K562 (cell line): ENCODE results near the gene NEMP1. TPM values are rescaled to one million over a fixed set of nuclear protein-coding genes. Genes with fewer than 3 reads are reported as not detected.

Source experiments
- BDP1 ChIP-seq: IDR thresholded peaks from 3 replicates; pipeline ENCODE4 v1.6.1; 2011; ENCODE audit not compliant: insufficient read length, insufficient read depth
- ELK3 ChIP-seq: fragments of 450-650 bp; formaldehyde crosslinking; IDR thresholded peaks from 2 replicates; pipeline ENCODE4 v1.4.0; 2020; ENCODE audit warnings: mild to moderate bottlenecking
- ETV1 ChIP-seq: fragments of 450-650 bp; conservative IDR thresholded peaks from 2 replicates; pipeline ENCODE4 v1.6.1; 2016; ENCODE audit warnings: missing genetic modification characterization, control low read depth, low read depth, missing compliant biosample characterization
- HDAC3 ChIP-seq: fragments of 450-650 bp; IDR thresholded peaks from 2 replicates; pipeline ENCODE4 v1.6.1; 2018; ENCODE audit warnings: borderline replicate concordance, mild to moderate bottlenecking, moderate library complexity; ENCODE audit not compliant: partially characterized antibody
- MEIS2 ChIP-seq: fragments of 450-650 bp; IDR thresholded peaks from 2 replicates; pipeline ENCODE4 v1.6.1; 2014; ENCODE audit warnings: mild to moderate bottlenecking; ENCODE audit not compliant: partially characterized antibody
- SAFB2 ChIP-seq: fragments of 200-400 bp; formaldehyde crosslinking; IDR thresholded peaks from 2 replicates; pipeline ENCODE4 v1.6.1; 2018; ENCODE audit warnings: borderline replicate concordance, low read length, low read depth, moderate library complexity; ENCODE audit not compliant: severe bottlenecking
- TAF1 ChIP-seq: IDR thresholded peaks from 2 replicates; pipeline ENCODE4 v1.6.1; 2011; ENCODE audit warnings: mild to moderate bottlenecking, low read length, moderate library complexity; ENCODE audit not compliant: insufficient read depth, control insufficient read depth, severe bottlenecking; ENCODE audit errors: extremely low read depth
- ZBTB7A ChIP-seq: IDR thresholded peaks from 2 replicates; pipeline ENCODE4 v1.6.1; 2011; ENCODE audit warnings: low read depth, mild to moderate bottlenecking, low read length, moderate library complexity, borderline replicate concordance; ENCODE audit not compliant: control insufficient read depth
- ZNF217 ChIP-seq: sonication (generic); formaldehyde crosslinking; IDR thresholded peaks from 2 replicates; pipeline ENCODE4 v1.8.0; 2022; ENCODE audit warnings: mild to moderate bottlenecking, missing genetic modification reagents
- polyA plus RNA-seq, 8 experiments: library from polyadenylated mRNA; depleted of rRNA in 4 of 8; stranded (reverse) in 5 of 8; unstranded in 3 of 8; fragments of >200 nt; fragmentation: Nextera tagmentation in 2 of 8; fragmentation: Illumina TruSeq in 1 of 8; extraction: Ambion mirVana in 2 of 8; extraction: Trizol in 1 of 8; gene quantifications; 2 replicates each; pipeline versions ENCODE4 v1.2.1 to v1.2.3, GENCODE V29; 2011 to 2014; ENCODE audit warnings: inconsistent platforms in 1 of 8, missing spikeins in 1 of 8
- total RNA-seq, 7 experiments: library from RNA; depleted of rRNA in 6 of 7; stranded (reverse); fragments of >200 nt in 6 of 7; fragmentation: Illumina TruSeq in 2 of 7; extraction: Trizol in 2 of 7; gene quantifications; 2 replicates each; pipeline versions ENCODE4 v1.2.1 to v1.2.3, GENCODE V29; 2011 to 2021; ENCODE audit warnings: low replicate concordance in 1 of 7
- TF ChIP-seq, protein P1 (sequence below): fragments of 450-650 bp; IDR thresholded peaks from 2 replicates; pipeline ENCODE4 v1.6.1; 2016; ENCODE audit warnings: mild to moderate bottlenecking
- TF ChIP-seq, protein P2 (sequence below): fragments of 450-650 bp; IDR thresholded peaks from 2 replicates; pipeline ENCODE4 v1.6.1; 2016
- TF ChIP-seq, protein P3 (sequence below): fragments of 250-450 bp; sonication (Bioruptor Pico); IDR thresholded peaks from 2 replicates; pipeline ENCODE4 v1.8.0; 2021; ENCODE audit warnings: moderate library complexity, mild to moderate bottlenecking, inconsistent platforms

Gene NEMP1
- total and polyA plus RNA-seq, 9 of the 15 experiments (the other 6 are each of a cell fraction or from before 2014, with no cell fraction given) = 9.5 to 82.2 (median 41.2) TPM

- TF ChIP-seq, protein P1, sequence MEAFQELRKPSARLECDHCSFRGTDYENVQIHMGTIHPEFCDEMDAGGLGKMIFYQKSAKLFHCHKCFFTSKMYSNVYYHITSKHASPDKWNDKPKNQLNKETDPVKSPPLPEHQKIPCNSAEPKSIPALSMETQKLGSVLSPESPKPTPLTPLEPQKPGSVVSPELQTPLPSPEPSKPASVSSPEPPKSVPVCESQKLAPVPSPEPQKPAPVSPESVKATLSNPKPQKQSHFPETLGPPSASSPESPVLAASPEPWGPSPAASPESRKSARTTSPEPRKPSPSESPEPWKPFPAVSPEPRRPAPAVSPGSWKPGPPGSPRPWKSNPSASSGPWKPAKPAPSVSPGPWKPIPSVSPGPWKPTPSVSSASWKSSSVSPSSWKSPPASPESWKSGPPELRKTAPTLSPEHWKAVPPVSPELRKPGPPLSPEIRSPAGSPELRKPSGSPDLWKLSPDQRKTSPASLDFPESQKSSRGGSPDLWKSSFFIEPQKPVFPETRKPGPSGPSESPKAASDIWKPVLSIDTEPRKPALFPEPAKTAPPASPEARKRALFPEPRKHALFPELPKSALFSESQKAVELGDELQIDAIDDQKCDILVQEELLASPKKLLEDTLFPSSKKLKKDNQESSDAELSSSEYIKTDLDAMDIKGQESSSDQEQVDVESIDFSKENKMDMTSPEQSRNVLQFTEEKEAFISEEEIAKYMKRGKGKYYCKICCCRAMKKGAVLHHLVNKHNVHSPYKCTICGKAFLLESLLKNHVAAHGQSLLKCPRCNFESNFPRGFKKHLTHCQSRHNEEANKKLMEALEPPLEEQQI = no peak
- no peak for TF ChIP-seq HDAC3
- TF ChIP-seq ZBTB7A = no peak
- no peak for TF ChIP-seq ETV1 (tag)
- TF ChIP-seq SAFB2 = no peak
- TF ChIP-seq, protein P2, sequence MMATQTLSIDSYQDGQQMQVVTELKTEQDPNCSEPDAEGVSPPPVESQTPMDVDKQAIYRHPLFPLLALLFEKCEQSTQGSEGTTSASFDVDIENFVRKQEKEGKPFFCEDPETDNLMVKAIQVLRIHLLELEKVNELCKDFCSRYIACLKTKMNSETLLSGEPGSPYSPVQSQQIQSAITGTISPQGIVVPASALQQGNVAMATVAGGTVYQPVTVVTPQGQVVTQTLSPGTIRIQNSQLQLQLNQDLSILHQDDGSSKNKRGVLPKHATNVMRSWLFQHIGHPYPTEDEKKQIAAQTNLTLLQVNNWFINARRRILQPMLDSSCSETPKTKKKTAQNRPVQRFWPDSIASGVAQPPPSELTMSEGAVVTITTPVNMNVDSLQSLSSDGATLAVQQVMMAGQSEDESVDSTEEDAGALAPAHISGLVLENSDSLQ = no peak
- TF ChIP-seq TAF1 = no peak
- no peak for TF ChIP-seq ELK3 (CRISPR knock-in tag)
- no peak for TF ChIP-seq MEIS2
- TF ChIP-seq BDP1 = no peak
- TF ChIP-seq ZNF217 = no peak
- TF ChIP-seq, protein P3, sequence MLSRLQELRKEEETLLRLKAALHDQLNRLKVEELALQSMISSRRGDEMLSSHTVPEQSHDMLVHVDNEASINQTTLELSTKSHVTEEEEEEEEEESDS (CRISPR knock-in tag) = no peak
Observed at GRCh38 chr12:57010627-57011247, 67.9 kb downstream of the NEMP1 start (continued).
